Pulmonary artery endothelial cell (primary cell): Measurements from ENCODE around the gene HSPBAP1. TPM values are rescaled to one million over a fixed set of nuclear protein-coding genes. Genes with fewer than 3 reads are reported as not detected.

ENCODE experiments used
- DNase-seq: peaks from one replicate; pipeline ENCODE4 v3.0.0-alpha.2; 2011; ENCODE audit warnings: low read depth, low spot score
- total RNA-seq: library from RNA; depleted of rRNA; stranded (reverse); fragments of >200 nt; gene quantifications from 2 replicates; pipeline ENCODE4 v1.2.3, GENCODE V29; 2014

The HSPBAP1 gene
- total RNA-seq, 1 donor from 2014 or later = 4.9 TPM

DNA sequence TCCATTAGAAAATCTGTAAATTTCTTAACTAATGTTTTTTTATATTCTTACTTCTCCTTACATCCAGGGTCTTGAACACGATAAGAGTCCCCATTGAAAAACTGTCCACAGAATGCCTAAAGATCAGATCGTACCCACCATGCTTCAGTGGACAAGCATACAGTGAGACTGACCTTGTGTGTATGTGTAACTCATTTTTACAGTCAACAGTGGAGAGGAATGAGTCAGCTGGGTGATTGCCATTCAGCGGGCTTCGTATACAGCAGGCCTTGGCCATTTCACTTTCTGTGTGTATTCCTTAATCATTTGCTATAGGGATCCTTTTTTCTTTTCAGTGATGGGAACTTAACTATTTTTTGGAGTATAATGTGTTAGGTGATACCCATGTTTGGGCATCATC is 102.4 kb downstream of the HSPBAP1 start:
- DNase-seq = no peak

DNA sequence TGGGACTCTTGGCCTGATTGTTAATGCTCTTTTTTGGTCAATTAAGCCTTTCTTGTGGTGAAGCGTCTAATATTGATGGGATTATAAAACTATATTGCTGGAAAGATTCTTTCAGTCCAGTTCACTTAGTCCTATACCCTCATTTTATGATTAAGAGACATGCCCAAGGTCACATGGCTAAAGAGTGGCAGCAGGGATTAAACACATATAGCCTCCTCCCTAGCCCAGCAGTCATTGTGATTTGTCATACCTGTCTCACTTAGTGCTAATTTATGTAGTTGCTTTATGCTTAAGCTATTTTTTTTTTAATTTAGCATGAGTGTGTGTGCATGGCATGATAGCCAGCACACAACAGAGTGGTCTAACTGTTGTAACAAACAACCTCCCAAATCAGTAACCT is 103.5 kb downstream of the HSPBAP1 start:
- DNase-seq = no peak

Other genes starting within 250 kb of the HSPBAP1 start
- gene PARP9, start 229.5 kb downstream of the HSPBAP1 start, total RNA-seq = 16.8 and 23.5 TPM in 2 replicates
- gene DTX3L, start 229.5 kb downstream of the HSPBAP1 start, total RNA-seq = 13.1 and 21.5 TPM in 2 replicates
- 0.07 and 0.25 TPM in 2 replicates for gene PARP15, start 216.2 kb downstream of the HSPBAP1 start, total RNA-seq
- gene PARP14, start 113.0 kb downstream of the HSPBAP1 start, total RNA-seq = 58.9 and 104 TPM in 2 replicates
- 9.2 and 14.6 TPM in 2 replicates for gene SLC49A4, start 1.2 kb upstream of the HSPBAP1 start, total RNA-seq
- not detected in 2 replicates for gene SEMA5B, start 233.9 kb upstream of the HSPBAP1 start, total RNA-seq